ENCODE results near the gene PRR3. TPM values are rescaled to one million over a fixed set of nuclear protein-coding genes. Genes with fewer than 3 reads are reported as not detected.

PRR3 gene
- total RNA-seq, 1 donor from 2014 or later: 25.0 TPM

GRCh38 chr6:30571075-30571761 lies 14.1 kb downstream of the PRR3 start, which contains the start of gene ABCF1:
TSS of gene ABCF1 (plus strand) at chr6:30571442. CDS start at chr6:30571488, 46 bp downstream.
- no peak for TF ChIP-seq CTCF (IDR thresholded peaks at IDR 0.05)
- intact Hi-C loops (cut with DNase I): loop anchor here (1.0 to 2.0 kb wide), 2 partner anchors 14 to 44 kb away; partner anchors contain the start of gene PRR3
- H3K9me3 ChIP-seq: no peaks in the 10 kb centered on the region
- H3K36me3 ChIP-seq: no peaks in the 10 kb centered on the region
- peak within 1 kb of the TSS; percentile 72 to 91 for H3K4me3 ChIP-seq
- DNase-seq (ENCODE audit: low spot score in 2 of 2): peak; percentile 89 to 99
- no peaks in the 10 kb centered on the region for H3K27me3 ChIP-seq
- H3K4me1 ChIP-seq: peaks cover 9 to 19% of the 10 kb centered on the region in 2 donors
- H3K27ac ChIP-seq: peak within 1 kb of the TSS; percentile 89 to 92

DNA sequence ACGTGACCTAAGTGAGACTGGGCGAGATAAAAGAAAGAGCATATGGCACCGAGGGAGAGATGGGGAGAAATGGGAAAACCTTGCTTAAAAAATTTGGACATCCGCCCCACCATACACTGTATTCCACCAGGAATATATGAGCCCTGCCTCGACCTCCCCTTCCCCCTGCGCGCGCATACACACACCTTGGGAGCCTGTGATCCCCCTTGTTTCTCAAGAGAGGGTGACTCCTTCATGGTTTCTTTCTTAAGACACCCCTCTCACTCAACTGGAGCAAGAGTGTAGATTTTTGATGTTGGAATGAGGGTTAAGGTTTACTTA lies 14.6 kb downstream of the PRR3 start:
- intact Hi-C loops (cut with DNase I): loop anchor here (1.0 to 2.0 kb wide), 2 partner anchors 14 to 43 kb away; partner anchors contain the start of gene PRR3
- H3K9me3 ChIP-seq: no peaks in the 10 kb centered on the region
- no peaks in the 10 kb centered on the region for H3K27me3 ChIP-seq
- no peak for DNase-seq (ENCODE audit: low spot score in 2 of 2)
- H3K36me3 ChIP-seq: peaks cover 0 to 3% of the 10 kb centered on the region in 2 donors
- H3K4me3 ChIP-seq: peak overlapping the region; percentile 72 to 91
- no peak for TF ChIP-seq CTCF (IDR thresholded peaks at IDR 0.05)
- peaks cover 9 to 19% of the 10 kb centered on the region in 2 donors for H3K4me1 ChIP-seq
- peak overlapping the region; percentile 89 to 92 for H3K27ac ChIP-seq

GRCh38 chr6:30572148-30572547 lies 15.1 kb downstream of the PRR3 start:
- TF ChIP-seq CTCF (IDR thresholded peaks at IDR 0.05): no peak
- intact Hi-C loops (cut with DNase I): no loop called here

GRCh38 chr6:30573113-30573512 lies 16.0 kb downstream of the PRR3 start:
- Histone ChIP-seq H3K4me3 (no peak overlapping the region), H3K9me3 (no peaks in the 10 kb centered on the region), H3K27ac (no peak overlapping the region), H3K4me1 (peaks cover 9 to 19% of the 10 kb centered on the region in 2 donors), H3K36me3 (peaks cover 13 to 14% of the 10 kb centered on the region in 2 donors), H3K27me3 (no peaks in the 10 kb centered on the region)
- DNase-seq (ENCODE audit: low spot score in 2 of 2): no peak
- no peak for TF ChIP-seq CTCF (IDR thresholded peaks at IDR 0.05)
- intact Hi-C loops (cut with DNase I): no loop called here

More at GRCh38 chr6:30572148-30572547, 15.1 kb downstream of the PRR3 start:
- no peak for DNase-seq (ENCODE audit: low spot score in 2 of 2)
- H3K4me3 ChIP-seq: peak overlapping the region; percentile 72 to 91
- peaks cover 3 to 4% of the 10 kb centered on the region in 2 donors for H3K36me3 ChIP-seq
- no peaks in the 10 kb centered on the region for H3K9me3 ChIP-seq
- peaks cover 9 to 19% of the 10 kb centered on the region in 2 donors for H3K4me1 ChIP-seq
- no peaks in the 10 kb centered on the region for H3K27me3 ChIP-seq
- H3K27ac ChIP-seq: peak overlapping the region; percentile 89 to 92

GRCh38 chr6:30578051-30578450 lies 21.0 kb downstream of the PRR3 start:
- intact Hi-C loops (cut with DNase I): no loop called here
- H3K27me3 ChIP-seq: no peaks in the 10 kb centered on the region
- no peaks in the 10 kb centered on the region for H3K9me3 ChIP-seq
- H3K4me1 ChIP-seq: peaks cover 0 to 2% of the 10 kb centered on the region in 2 donors
- H3K4me3 ChIP-seq: no peak overlapping the region
- TF ChIP-seq CTCF (IDR thresholded peaks at IDR 0.05): no peak
- peaks cover 61 to 62% of the 10 kb centered on the region in 2 donors for H3K36me3 ChIP-seq
- H3K27ac ChIP-seq: no peak overlapping the region
- no peak for DNase-seq (ENCODE audit: low spot score in 2 of 2)
